ENCODE data around the gene MANEA. TPM values are rescaled to one million over a fixed set of nuclear protein-coding genes. Genes with fewer than 3 reads are reported as not detected.
"Not testable (repeated sequence)": the region's sequence is repeated elsewhere in the genome, so short reads cannot be mapped to it uniquely, and the experiment has no call there.

MANEA gene
- polyA plus RNA-seq, 1 donor, result 28.1 TPM

- not testable (repeated sequence) for DNase-seq
Observed at GRCh38 chr6:95584226-95584625, 6.9 kb downstream of the MANEA start.

GRCh38 chr6:95587989-95588388 is 10.7 kb downstream of the MANEA start:
- no peak for DNase-seq

GRCh38 chr6:95589067-95589466 is 11.7 kb downstream of the MANEA start:
- no peak for DNase-seq

- no peak for DNase-seq
Observed at GRCh38 chr6:95589826-95590570, 12.7 kb downstream of the MANEA start.

GRCh38 chr6:95593025-95593424 is 15.7 kb downstream of the MANEA start:
- no peak for DNase-seq

GRCh38 chr6:95596021-95596420 is 18.7 kb downstream of the MANEA start:
- no peak for DNase-seq

GRCh38 chr6:95599706-95600105 is 22.4 kb downstream of the MANEA start:
- DNase-seq, result no peak

GRCh38 chr6:95601133-95601532 is 23.8 kb downstream of the MANEA start:
- no peak for DNase-seq

- DNase-seq, result no peak
Observed at GRCh38 chr6:95614094-95614493, 36.8 kb downstream of the MANEA start.

GRCh38 chr6:95629551-95629950 is 52.2 kb downstream of the MANEA start:
- peak; percentile 44 for DNase-seq

GRCh38 chr6:95636552-95637431 is 59.5 kb downstream of the MANEA start:
- peak; percentile 61 for DNase-seq

GRCh38 chr6:95648636-95649035 is 71.3 kb downstream of the MANEA start:
- DNase-seq, result no peak

GRCh38 chr6:95649451-95649850 is 72.1 kb downstream of the MANEA start:
- DNase-seq, result no peak

GRCh38 chr6:95654176-95654575 is 76.8 kb downstream of the MANEA start:
- DNase-seq, result no peak

- peak; percentile 45 for DNase-seq
Observed at GRCh38 chr6:95658886-95659285, 81.6 kb downstream of the MANEA start.
